Activated T-cell treated with anti-CD3 and anti-CD28 coated beads for 4 hours (primary cell): ENCODE results near the gene MAP3K20.
"Not testable (repeated sequence)": the region's sequence is repeated elsewhere in the genome, so short reads cannot be mapped to it uniquely, and the experiment has no call there.

ENCODE experiments used
- DNase-seq: peaks from one replicate; pipeline ENCODE4 v3.0.0-alpha.2; 2020

Gene MAP3K20

GRCh38 chr2:173087793-173088496 lies 12.3 kb downstream of the MAP3K20 start:
- no peak for DNase-seq

- DNase-seq: no peak
These were observed 14.7 kb downstream of the MAP3K20 start for GRCh38 chr2:173090276-173090877.

GRCh38 chr2:173090973-173091660 lies 15.5 kb downstream of the MAP3K20 start:
- no peak for DNase-seq

GRCh38 chr2:173091910-173092309 lies 16.3 kb downstream of the MAP3K20 start:
- DNase-seq: no peak

GRCh38 chr2:173092844-173093402 lies 17.3 kb downstream of the MAP3K20 start:
- no peak for DNase-seq

- DNase-seq: not testable (repeated sequence)
These were observed 18.0 kb downstream of the MAP3K20 start for GRCh38 chr2:173093617-173094016.

GRCh38 chr2:173094731-173095130 lies 19.1 kb downstream of the MAP3K20 start:
- DNase-seq: no peak

GRCh38 chr2:173095356-173095755 lies 19.7 kb downstream of the MAP3K20 start:
- DNase-seq: no peak

GRCh38 chr2:173099271-173099670 lies 23.6 kb downstream of the MAP3K20 start:
- no peak for DNase-seq

- DNase-seq: no peak
These were observed 24.2 kb downstream of the MAP3K20 start for GRCh38 chr2:173099804-173100203.

GRCh38 chr2:173101687-173102086 lies 26.0 kb downstream of the MAP3K20 start:
- no peak for DNase-seq

GRCh38 chr2:173104156-173104555 lies 28.5 kb downstream of the MAP3K20 start:
- no peak for DNase-seq

- DNase-seq: no peak
These were observed 31.4 kb downstream of the MAP3K20 start for GRCh38 chr2:173106959-173107628.

- no peak for DNase-seq
These were observed 32.0 kb downstream of the MAP3K20 start for GRCh38 chr2:173107629-173108022.

- DNase-seq: no peak
These were observed 33.9 kb downstream of the MAP3K20 start for GRCh38 chr2:173109253-173110188.

GRCh38 chr2:173117678-173118077 lies 42.0 kb downstream of the MAP3K20 start:
- DNase-seq: no peak

GRCh38 chr2:173118395-173118794 lies 42.7 kb downstream of the MAP3K20 start:
- DNase-seq: no peak

GRCh38 chr2:173119069-173119807 lies 43.6 kb downstream of the MAP3K20 start:
- no peak for DNase-seq

GRCh38 chr2:173119944-173120343 lies 44.3 kb downstream of the MAP3K20 start:
- no peak for DNase-seq

- no peak for DNase-seq
These were observed 47.3 kb downstream of the MAP3K20 start for GRCh38 chr2:173122936-173123335.

GRCh38 chr2:173124441-173124840 lies 48.8 kb downstream of the MAP3K20 start:
- DNase-seq: no peak
